MCF 10A (cell line): ENCODE data around the gene MST1. TPM values are rescaled to one million over a fixed set of nuclear protein-coding genes. Genes with fewer than 3 reads are reported as not detected.
"Not testable (repeated sequence)": the region's sequence is repeated elsewhere in the genome, so short reads cannot be mapped to it uniquely, and the experiment has no call there.

Source experiments
- BruUV-seq: library from RNA; stranded (reverse); fragments of 400-500 nt; replicated peaks from 2 replicates; lab custom pipeline; 2021; lab: Mats Ljungman, UMichigan
- CTCF ChIA-PET: fragments of 300-600 bp; sonication (Branson Sonifier 250); formaldehyde crosslinking; extraction: SDS; loops from one replicate; lab custom pipeline; 2021; ENCODE audit warnings: antibody characterized with exemption, inconsistent platforms; lab: Yijun Ruan, JAX
- POLR2A ChIA-PET: fragments of 300-600, 350-650 bp; sonication (Branson Sonifier 250); formaldehyde crosslinking; extraction: SDS; loops from one replicate; lab custom pipeline; 2020; ENCODE audit warnings: antibody characterized with exemption, inconsistent platforms; lab: Yijun Ruan, JAX
- DNase-seq: peaks from one replicate; pipeline ENCODE4 v3.0.0-alpha.2; 2018; ENCODE audit not compliant: unreplicated experiment
- H3K27ac Mint-ChIP-seq: one replicate; pipeline ENCODE4 v1.8.0; 2022; ENCODE audit warnings: mild to moderate bottlenecking, low read depth, mixed read lengths; ENCODE audit not compliant: unreplicated experiment
- H3K27me3 Mint-ChIP-seq: one replicate; pipeline ENCODE4 v1.8.0; 2022; ENCODE audit warnings: mixed read lengths; ENCODE audit not compliant: insufficient read depth, unreplicated experiment
- H3K36me3 Mint-ChIP-seq: one replicate; pipeline ENCODE4 v1.8.0; 2022; ENCODE audit warnings: mild to moderate bottlenecking, moderate library complexity, mixed read lengths; ENCODE audit not compliant: insufficient read depth, unreplicated experiment
- H3K4me1 Mint-ChIP-seq: one replicate; pipeline ENCODE4 v1.8.0; 2022; ENCODE audit warnings: mixed read lengths; ENCODE audit not compliant: insufficient read depth, unreplicated experiment
- H3K4me3 Mint-ChIP-seq: one replicate; pipeline ENCODE4 v1.8.0; 2022; ENCODE audit warnings: mild to moderate bottlenecking, moderate library complexity, mixed read lengths; ENCODE audit not compliant: unreplicated experiment
- H3K9me3 Mint-ChIP-seq: one replicate; pipeline ENCODE4 v1.8.0; 2022; ENCODE audit warnings: mixed read lengths; ENCODE audit not compliant: unreplicated experiment
- intact Hi-C: fragments of 100-400 bp; cut with micrococcal nuclease; formaldehyde crosslinking; loops from 2 replicates; pipeline ENCODE4 v1.14.1; 2022
- total RNA-seq: library from RNA; stranded (reverse); gene quantifications from 2 replicates; pipeline ENCODE4 v1.2.3, GENCODE V29; 2022
- TF ChIP-seq, protein P1 (sequence below): fragments of 200-600 bp; IDR thresholded peaks from one replicate; pipeline ENCODE4 v1.8.0; 2022; ENCODE audit warnings: antibody characterized with exemption, mild to moderate bottlenecking; ENCODE audit not compliant: unreplicated experiment

The MST1 gene
- total RNA-seq, 1 experiment from 2014 or later, result 18.2 TPM

DNA sequence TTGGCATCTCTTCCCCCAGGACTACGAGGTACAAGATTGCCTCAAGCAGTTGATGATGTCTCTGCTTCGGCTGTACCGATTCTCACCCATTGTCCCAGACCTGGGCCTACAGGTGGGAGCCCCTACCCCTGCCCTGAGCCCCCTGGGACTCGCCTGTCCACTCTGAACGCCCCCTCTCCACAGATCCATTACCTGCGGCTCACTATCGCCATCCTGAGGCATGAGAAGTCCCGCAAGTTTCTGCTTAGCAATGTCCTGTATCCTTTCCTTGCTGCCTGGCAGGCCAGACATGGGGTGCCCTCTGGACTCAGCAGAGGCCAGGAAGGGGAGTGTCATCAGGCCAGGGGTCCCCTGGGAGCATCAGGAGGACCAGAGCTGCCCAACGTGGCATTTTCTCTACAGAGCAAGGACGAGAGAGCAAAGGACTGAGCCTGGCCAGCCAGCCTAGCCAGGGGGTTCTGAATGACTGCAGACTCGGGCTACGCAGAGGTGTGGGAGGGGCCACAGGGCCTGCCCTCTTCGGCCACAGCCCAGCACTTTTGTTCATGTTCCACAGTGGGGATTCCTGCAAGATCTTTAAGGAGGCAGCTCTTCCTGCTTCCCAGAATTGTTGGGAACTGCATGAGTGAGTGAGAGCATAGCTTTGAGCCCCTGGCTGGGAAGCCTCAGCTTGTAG, 11.3 kb upstream of the MST1 start:
- no peak overlapping the region for H3K4me3 Mint-ChIP-seq
- TF ChIP-seq, protein P1, sequence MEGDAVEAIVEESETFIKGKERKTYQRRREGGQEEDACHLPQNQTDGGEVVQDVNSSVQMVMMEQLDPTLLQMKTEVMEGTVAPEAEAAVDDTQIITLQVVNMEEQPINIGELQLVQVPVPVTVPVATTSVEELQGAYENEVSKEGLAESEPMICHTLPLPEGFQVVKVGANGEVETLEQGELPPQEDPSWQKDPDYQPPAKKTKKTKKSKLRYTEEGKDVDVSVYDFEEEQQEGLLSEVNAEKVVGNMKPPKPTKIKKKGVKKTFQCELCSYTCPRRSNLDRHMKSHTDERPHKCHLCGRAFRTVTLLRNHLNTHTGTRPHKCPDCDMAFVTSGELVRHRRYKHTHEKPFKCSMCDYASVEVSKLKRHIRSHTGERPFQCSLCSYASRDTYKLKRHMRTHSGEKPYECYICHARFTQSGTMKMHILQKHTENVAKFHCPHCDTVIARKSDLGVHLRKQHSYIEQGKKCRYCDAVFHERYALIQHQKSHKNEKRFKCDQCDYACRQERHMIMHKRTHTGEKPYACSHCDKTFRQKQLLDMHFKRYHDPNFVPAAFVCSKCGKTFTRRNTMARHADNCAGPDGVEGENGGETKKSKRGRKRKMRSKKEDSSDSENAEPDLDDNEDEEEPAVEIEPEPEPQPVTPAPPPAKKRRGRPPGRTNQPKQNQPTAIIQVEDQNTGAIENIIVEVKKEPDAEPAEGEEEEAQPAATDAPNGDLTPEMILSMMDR, result peak; percentile 13

DNA sequence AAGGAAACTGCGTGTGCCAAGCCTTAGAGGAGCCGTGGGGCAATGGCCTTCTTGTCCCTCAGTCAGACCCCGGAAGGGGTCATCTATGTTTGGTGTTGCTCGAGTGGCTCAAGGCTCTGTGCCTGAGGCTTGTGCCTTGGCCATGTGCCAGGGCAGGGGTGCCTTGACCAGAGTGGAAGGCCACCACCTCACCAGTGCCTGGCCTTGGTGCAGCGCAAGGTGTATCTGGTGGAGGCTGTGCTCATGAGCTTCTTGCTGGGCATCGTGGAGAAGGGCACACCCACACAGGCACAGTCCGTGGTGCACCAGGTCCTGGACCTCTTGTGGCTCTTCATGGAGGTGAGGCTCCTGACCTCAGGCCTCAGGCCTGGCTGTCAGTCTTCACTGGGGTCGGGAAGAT, 10.7 kb upstream of the MST1 start:
- no TSS peak for BruUV-seq
- POLR2A ChIA-PET, result no interaction called here
- intact Hi-C loops, result no loop called here
- Mint-ChIP-seq H3K9me3 (no peaks in the 10 kb centered on the region), H3K4me3 (no peak overlapping the region), H3K27me3 (no peaks in the 10 kb centered on the region), H3K4me1 (no peaks in the 10 kb centered on the region), H3K27ac (no peak overlapping the region), H3K36me3 (peaks cover 7% of the 10 kb centered on the region)
- TF ChIP-seq, protein P1, result no peak
- CTCF ChIA-PET, result interaction anchor here (0.9 to 1.7 kb wide), 2 partner anchors 108 to 206 kb away, joined by 3 to 4 read pairs; no protein-coding TSS in a partner anchor
- no peak for DNase-seq

More for the DNA sequence above, 11.3 kb upstream of the MST1 start:
- Mint-ChIP-seq H3K4me1 (no peaks in the 10 kb centered on the region), H3K27me3 (no peaks in the 10 kb centered on the region), H3K9me3 (no peaks in the 10 kb centered on the region), H3K36me3 (peaks cover 7% of the 10 kb centered on the region), H3K27ac (no peak overlapping the region)
- no TSS peak for BruUV-seq
- intact Hi-C loops, result no loop called here
- ChIA-PET CTCF (interaction anchor here (0.7 to 2.4 kb wide), 9 partner anchors 9 to 731 kb away, joined by 3 to 15 read pairs (median 3); partner anchors contain the start of gene IP6K1), POLR2A (interaction anchor here (1.8 kb wide), 1 partner anchor 23 kb away, joined by 4 read pairs; the partner anchor contains the start of gene GMPPB)
- no peak for DNase-seq

DNA sequence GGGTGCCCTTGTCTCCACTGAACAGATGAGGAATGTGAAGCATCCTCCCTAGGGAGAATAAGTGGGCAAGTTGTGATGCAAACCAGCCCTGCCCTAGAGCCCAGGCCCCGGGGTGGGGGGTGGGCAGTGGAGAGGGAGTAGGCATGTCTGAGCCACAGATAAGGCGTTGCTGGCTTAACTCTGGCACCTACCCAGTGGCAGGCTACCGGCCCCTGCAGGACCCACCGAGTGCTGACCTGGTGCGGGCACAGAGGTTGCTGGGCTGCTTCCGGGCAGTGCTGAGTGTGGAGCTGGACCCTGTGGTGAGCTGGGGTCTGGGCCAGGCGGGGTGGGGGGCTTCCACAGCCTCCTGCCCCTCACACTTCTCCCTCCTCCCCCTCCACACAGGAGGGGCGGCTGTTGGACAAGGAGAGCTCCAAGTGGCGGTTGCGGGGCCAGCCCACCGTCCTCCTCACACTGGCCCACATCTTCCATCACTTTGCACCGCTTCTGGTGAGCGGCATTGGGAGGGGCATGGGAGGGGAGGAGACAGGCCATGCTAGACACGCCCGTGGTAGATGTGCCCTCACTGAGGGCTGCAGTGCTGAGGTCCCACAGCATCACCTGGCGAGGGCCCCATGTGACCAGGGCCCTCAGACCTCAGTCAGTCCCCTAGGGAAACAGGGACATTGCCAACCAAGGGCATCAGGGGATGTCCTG, 10.2 kb upstream of the MST1 start:
- CTCF ChIA-PET, result interaction anchor here (0.8 to 1.7 kb wide), 3 partner anchors 108 to 266 kb away, joined by 3 to 4 read pairs (median 3); no protein-coding TSS in a partner anchor

DNA sequence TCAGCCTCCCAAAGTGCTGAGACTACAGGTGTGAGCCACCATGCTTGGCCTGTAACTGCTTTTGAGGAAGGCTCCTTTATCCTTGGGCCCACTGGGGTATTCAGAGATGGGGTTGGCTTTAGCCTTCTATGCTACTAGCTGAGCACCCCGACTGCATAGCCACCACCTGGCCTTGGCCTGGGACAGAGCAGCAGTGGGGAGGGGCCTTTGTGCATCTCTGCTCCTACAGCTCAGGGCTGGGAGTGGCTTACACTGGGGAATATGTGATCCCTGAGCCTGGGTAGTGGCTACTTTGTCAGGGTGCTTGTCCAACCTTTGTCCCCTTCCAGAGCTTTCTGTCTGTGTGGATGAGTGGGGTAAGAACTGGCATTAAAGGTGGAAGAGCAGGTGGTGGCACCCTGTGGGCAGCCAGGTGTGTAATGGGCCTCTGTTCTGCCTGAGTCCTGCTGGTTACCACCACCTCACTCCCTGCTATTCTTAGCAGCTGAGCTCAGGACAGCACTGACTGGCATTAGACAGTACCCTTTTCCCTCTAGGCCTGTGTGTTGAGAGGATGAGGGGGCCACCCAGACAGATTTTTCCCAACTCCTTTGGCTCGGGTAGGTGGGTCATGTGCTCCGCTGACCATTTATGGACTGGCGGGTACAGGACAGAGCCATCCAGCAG, 6.2 kb upstream of the MST1 start:
- H3K4me3 Mint-ChIP-seq, POLR2A ChIA-PET, H3K4me1 Mint-ChIP-seq, H3K27ac Mint-ChIP-seq, DNase-seq, intact Hi-C loops, H3K27me3 Mint-ChIP-seq, BruUV-seq, H3K9me3 Mint-ChIP-seq: not testable (repeated sequence)
- CTCF ChIA-PET, result interaction anchor here (0.6 kb wide), 1 partner anchor 269 kb away, joined by 4 read pairs; no protein-coding TSS in a partner anchor
- peaks cover 14% of the 10 kb centered on the region for H3K36me3 Mint-ChIP-seq

More for the DNA sequence above, 10.2 kb upstream of the MST1 start:
- H3K27me3 Mint-ChIP-seq, result no peaks in the 10 kb centered on the region
- intact Hi-C loops, result no loop called here
- no TSS peak for BruUV-seq
- no peaks in the 10 kb centered on the region for H3K4me1 Mint-ChIP-seq
- POLR2A ChIA-PET, result no interaction called here
- peaks cover 7% of the 10 kb centered on the region for H3K36me3 Mint-ChIP-seq
- H3K9me3 Mint-ChIP-seq, result no peaks in the 10 kb centered on the region
- no peak overlapping the region for H3K4me3 Mint-ChIP-seq
- H3K27ac Mint-ChIP-seq, result no peak overlapping the region
- no peak for DNase-seq
- TF ChIP-seq, protein P1, result no peak

DNA sequence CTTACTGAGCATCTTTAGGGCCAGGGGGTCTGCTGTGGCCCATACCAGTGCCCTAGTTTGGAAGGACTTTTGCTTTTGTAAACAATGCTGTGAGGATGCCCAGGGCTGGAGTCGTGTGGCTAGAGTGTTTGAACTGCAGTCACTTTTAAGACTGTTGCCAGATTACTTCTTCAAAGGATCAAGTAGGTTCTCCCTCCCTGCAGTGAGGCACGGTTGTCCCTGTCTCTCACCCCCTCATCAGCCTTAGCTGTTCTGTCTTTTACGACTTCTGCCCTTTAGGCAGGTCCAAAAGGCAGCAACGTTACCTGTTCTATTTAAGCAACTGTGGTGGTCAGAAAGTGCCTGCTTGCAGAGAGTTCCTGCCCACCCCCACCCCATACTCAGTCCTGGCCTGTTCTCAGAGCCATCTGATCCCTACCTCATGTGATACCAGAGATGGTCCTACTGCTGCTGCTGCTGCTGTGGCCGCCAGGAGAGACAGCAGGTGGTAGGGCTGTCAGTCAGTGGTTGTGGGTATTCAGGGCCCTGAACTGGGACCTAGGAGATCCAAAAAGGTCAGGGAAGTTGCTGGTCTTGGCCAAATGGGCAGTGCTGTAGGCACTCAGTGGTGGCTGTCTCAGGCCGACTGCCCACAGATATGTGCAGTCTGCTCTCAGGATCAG, 5.3 kb upstream of the MST1 start:
- H3K27ac Mint-ChIP-seq, intact Hi-C loops, BruUV-seq: not testable (repeated sequence)

DNA sequence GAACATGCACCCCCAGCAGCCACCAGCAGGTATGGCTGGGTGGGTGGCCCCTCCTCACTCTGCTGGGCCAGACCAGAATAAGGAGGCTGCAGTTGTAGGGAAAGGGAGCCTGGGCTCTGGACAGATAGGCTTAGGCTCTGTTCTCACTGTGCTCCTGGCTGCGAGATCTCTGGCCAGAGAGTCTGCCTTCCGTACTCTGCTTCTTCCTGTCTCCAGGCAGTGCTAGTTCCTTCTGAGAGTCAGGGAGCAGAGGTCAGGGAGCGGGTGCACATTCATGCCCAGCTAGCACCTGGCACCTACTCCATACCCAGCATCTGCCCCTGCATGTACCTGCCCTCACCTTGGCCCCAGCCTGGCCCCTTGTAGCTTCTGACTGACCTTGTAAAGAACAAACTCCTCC, 2.2 kb upstream of the MST1 start:
- intact Hi-C loops, H3K27me3 Mint-ChIP-seq: not testable (repeated sequence)

More for the DNA sequence above, 5.3 kb upstream of the MST1 start:
- H3K9me3 Mint-ChIP-seq, H3K4me3 Mint-ChIP-seq, DNase-seq, H3K27me3 Mint-ChIP-seq, POLR2A ChIA-PET: not testable (repeated sequence)
- CTCF ChIA-PET, result interaction anchor here (0.6 kb wide), 1 partner anchor 269 kb away, joined by 4 read pairs; no protein-coding TSS in a partner anchor
- H3K36me3 Mint-ChIP-seq, result peaks cover 16% of the 10 kb centered on the region
- H3K4me1 Mint-ChIP-seq, result peaks cover 11% of the 10 kb centered on the region

More for the DNA sequence above, 2.2 kb upstream of the MST1 start:
- Mint-ChIP-seq H3K4me1 (peaks cover 16% of the 10 kb centered on the region), H3K36me3 (peaks cover 18% of the 10 kb centered on the region)
- CTCF ChIA-PET, result interaction anchor here (0.6 to 0.7 kb wide), 2 partner anchors 9 to 146 kb away, joined by 3 to 4 read pairs; no protein-coding TSS in a partner anchor
- POLR2A ChIA-PET, result interaction anchor here (0.8 kb wide), 1 partner anchor 11 kb away, joined by 3 read pairs; no protein-coding TSS in a partner anchor
- not testable (repeated sequence) for H3K27ac Mint-ChIP-seq, DNase-seq, H3K4me3 Mint-ChIP-seq, BruUV-seq, H3K9me3 Mint-ChIP-seq
